A549 (cell line): Measurements from ENCODE around the gene ULK2.

ENCODE experiments used
- POLR2A ChIP-seq: IDR thresholded peaks from 2 replicates; pipeline ENCODE4 v1.6.1; 2012; ENCODE audit warnings: mild to moderate bottlenecking, low read length
- RNF2 ChIP-seq: fragments of 200-600 bp; sonication (generic); IDR thresholded peaks from 2 replicates; pipeline ENCODE4 v1.6.1; 2016; ENCODE audit warnings: low read depth, mild to moderate bottlenecking, antibody characterized with exemption, moderate library complexity, borderline replicate concordance
- TF ChIP-seq, protein P1 (sequence below): fragments of >200 bp; sonication (Bioruptor Twin); formaldehyde crosslinking; IDR thresholded peaks from 3 replicates; pipeline ENCODE4 v1.5.1; 2016
- TF ChIP-seq, protein P2 (sequence below): fragments of 250-450 bp; sonication (Bioruptor Pico); IDR thresholded peaks from 2 replicates; pipeline ENCODE4 v1.5.0; 2021; ENCODE audit warnings: mild to moderate bottlenecking, moderate library complexity, borderline replicate concordance

- TF ChIP-seq POLR2A, result peak; percentile 54
- TF ChIP-seq, protein P1, sequence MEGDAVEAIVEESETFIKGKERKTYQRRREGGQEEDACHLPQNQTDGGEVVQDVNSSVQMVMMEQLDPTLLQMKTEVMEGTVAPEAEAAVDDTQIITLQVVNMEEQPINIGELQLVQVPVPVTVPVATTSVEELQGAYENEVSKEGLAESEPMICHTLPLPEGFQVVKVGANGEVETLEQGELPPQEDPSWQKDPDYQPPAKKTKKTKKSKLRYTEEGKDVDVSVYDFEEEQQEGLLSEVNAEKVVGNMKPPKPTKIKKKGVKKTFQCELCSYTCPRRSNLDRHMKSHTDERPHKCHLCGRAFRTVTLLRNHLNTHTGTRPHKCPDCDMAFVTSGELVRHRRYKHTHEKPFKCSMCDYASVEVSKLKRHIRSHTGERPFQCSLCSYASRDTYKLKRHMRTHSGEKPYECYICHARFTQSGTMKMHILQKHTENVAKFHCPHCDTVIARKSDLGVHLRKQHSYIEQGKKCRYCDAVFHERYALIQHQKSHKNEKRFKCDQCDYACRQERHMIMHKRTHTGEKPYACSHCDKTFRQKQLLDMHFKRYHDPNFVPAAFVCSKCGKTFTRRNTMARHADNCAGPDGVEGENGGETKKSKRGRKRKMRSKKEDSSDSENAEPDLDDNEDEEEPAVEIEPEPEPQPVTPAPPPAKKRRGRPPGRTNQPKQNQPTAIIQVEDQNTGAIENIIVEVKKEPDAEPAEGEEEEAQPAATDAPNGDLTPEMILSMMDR, result no peak
- TF ChIP-seq RNF2, result no peak
- TF ChIP-seq, protein P2, sequence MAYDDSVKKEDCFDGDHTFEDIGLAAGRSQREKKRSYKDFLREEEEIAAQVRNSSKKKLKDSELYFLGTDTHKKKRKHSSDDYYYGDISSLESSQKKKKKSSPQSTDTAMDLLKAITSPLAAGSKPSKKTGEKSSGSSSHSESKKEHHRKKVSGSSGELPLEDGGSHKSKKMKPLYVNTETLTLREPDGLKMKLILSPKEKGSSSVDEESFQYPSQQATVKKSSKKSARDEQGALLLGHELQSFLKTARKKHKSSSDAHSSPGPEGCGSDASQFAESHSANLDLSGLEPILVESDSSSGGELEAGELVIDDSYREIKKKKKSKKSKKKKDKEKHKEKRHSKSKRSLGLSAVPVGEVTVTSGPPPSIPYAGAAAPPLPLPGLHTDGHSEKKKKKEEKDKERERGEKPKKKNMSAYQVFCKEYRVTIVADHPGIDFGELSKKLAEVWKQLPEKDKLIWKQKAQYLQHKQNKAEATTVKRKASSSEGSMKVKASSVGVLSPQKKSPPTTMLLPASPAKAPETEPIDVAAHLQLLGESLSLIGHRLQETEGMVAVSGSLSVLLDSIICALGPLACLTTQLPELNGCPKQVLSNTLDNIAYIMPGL (CRISPR knock-in tag), result no peak
These were observed 114.7 kb downstream of the ULK2 start for GRCh38 chr17:19753051-19753509.
